Activated CD4-positive, alpha-beta T cell treated with anti-CD3 and anti-CD28 coated beads, Interleukin-2, amount 50 U/mL, for 4 hours (primary cell): ENCODE data around the gene SURF2.
"Not testable (repeated sequence)": the region's sequence is repeated elsewhere in the genome, so short reads cannot be mapped to it uniquely, and the experiment has no call there.

Experiments used
- DNase-seq, 2 experiments: peaks; one replicate each; pipeline ENCODE4 v3.0.0-alpha.2; 2020

SURF2 gene

DNA sequence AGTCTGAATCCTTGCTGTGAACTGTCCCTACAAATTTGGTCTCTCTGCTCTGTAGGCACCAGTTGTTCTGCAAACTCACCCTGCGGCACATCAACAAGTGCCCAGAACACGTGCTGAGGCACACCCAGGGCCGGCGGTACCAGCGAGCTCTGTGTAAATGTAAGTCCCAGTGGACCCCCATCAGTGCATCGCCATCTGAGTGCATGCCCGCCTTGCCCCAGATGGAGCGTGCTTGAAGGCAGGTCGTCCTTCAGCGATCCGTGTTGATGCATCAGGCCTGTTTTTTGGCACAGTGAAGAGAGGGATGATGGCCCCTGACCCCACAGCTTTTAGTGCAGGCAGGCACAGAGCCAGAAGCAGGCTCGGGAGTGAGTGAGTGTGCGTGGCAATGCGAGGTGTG lies 1.3 kb downstream of the SURF2 start:
- no peak for DNase-seq

DNA sequence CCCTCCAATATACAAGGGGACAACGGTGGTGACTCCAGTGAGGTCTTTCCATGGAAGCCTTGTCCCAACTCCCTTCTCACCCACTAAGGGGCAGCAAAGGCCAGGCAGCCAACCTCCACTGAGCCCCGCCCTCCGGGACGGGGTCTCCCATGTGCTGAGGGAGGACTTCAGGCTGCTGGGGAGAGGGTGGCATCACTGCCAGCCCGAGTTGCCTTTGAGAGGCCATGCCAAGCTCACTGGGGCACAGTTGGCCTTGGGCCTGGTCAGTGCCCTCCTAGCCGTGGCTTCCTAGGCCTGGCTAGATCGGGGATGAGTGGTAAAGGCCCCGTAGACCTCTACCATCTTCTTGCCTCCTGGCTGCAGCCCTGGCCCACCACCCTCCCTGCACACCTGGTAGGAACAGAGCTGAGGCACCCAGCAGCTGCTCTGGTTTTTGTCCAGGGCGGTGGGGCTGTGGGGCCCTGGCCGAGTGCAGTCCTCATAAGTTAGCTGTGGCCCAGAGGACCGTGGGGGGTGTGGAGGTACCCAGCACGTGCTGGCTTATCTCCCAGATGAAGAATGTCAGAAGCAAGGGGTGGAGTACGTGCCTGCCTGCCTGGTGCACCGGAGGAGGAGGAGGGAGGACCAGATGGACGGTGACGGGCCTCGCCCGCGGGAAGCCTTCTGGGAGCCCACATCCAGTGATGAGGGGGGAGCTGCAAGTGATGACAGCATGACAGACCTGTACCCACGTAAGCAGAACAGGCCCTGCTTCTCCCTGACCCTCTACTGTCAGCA lies 3.2 kb downstream of the SURF2 start:
- DNase-seq, result peak in 1 of 2 experiments; percentile 15

DNA sequence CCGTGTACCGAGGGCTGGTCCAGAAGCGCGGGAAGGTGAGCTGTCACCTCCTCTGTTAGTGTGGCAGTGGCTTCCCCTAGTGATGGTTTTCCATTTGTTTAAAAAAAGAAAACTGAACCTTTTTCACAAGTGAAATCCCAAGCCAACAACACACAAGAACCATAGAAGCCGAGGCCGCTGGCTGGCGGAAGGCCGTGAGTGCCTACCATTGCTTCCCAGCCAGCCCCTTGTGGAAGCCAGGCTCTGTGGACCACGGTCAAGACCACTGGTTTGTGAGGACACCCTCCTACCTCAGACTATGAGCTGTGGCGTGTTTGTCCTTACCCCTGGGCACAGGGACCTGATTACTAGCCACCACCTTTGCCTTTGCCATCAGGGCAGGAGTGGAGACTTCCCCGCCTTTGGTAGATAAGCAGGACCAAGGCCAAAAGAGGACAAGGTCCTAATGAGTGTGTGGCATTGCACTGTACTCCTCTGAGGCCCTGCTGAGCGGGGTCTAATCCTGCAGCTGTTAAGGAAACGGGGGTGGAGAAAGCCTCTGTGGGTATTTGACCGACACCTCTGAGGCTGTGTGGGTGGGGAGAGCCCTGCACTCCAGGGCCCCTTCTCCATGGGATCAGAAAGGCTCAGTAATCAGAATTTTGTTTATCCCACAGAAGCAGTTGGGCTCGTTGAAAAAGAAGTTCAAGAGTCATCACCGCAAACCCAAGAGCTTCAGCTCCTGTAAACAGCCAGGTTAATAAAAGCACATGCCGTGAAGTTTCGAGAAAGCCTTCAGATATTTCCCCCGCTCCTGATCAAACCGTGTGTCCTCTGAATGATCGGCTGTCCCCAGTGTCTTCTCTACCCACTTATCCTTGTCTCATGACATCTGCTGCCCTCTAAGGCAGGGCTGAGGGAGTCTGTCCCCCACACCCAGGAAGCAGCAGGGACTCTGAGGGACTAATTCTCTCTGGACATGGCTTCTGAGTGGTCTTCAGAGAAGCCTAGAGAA lies 4.3 kb downstream of the SURF2 start:
- no peak for DNase-seq

DNA sequence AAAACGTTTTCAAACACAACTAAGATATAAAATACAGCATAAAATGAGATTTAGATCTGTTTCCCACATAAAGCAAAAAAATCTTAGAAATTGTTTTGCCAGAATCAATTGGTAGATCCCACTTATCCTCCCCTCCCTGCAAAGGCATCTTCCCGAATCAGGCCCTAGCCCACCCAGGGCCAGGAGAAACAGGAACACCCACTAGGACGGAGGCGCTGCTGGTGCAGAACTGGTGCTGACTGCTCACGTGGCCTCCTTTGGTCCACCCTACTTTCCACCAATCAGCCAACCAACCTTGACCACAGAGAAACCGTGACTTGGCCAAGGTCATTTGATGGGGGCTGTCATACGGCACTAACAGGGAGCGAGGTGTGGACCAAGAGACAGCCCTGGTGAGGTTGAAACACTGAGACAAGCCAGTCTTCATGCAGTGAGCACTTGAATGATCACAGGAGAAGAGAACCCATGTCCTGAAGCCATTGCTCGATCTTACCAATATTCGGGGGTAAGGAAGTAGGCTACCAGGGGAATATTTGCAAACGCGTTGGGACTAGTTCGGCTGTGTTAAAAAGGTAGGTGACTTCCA lies 5.2 kb downstream of the SURF2 start:
- DNase-seq, result no peak

DNA sequence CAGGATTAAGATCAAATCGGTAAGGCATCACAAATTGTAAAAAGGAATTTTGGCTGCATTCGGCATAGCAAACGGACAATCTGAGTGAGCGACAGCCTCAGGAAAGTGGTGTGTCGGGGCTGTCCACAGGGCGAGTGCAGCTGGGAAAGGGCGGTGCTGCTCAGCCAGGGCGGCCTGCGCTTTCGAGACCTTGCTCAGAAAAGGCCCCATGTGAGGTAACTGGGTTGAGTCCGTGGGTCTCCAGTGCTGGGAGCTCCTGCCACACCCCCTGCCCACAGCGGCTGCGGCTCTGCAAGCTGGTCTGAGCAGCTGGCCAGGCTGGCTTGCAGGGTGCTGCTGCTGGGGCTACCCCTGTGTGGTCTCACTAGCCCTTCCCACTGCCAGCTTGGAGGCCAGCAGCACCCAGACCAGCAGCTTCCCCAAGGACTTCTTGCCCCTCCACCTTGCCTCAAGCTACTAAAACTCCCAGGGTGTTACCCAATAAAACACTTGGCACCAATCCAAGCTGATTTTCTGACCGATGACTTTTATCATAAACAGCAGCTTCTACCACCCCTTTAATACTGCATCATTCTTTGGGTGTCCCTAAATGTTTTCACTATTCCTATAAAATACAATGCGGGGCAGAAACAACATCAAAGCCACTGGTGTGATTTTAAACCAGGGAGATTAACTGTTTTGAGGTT lies 6.2 kb downstream of the SURF2 start:
- no peak for DNase-seq

DNA sequence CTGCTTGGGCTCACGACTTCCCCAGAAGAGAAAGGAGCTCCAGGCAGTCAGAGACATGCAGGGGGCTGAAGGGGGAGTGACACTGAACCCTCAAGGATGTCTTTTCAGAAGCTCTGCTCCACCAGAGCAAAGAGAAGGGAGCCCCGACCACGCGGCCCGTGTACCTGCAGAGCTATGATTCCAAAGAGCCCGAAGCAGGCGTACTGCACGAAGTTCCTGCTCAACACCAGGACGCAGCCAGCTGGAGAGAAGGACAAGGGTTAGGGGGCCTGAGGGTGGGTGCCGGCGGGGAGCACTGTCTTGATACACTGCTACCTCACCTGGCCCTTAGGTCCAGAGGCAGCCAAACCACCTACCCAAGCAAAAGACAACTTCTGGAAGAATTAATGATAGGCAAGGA lies 10.1 kb downstream of the SURF2 start:
- DNase-seq, result no peak

DNA sequence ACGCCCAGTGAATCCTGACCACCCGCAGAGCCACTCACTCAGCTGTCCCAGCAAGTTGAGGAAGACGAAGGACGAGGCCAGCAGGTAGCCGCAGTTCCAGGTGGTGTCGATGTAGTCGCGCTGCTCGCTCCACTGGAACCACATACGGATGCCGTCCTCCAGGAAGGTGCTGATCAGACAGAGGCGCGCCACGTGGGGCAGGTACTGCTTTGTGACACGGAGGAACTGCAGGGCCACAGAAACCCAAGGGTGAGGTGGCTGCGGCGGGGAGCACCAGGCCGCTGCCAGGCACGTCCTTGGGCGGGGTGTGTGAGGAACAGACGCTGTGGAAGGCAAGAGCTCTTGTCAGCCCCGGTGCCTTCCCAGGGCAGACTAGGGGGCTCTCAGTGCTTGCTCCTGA lies 10.9 kb downstream of the SURF2 start:
- DNase-seq, result no peak

DNA sequence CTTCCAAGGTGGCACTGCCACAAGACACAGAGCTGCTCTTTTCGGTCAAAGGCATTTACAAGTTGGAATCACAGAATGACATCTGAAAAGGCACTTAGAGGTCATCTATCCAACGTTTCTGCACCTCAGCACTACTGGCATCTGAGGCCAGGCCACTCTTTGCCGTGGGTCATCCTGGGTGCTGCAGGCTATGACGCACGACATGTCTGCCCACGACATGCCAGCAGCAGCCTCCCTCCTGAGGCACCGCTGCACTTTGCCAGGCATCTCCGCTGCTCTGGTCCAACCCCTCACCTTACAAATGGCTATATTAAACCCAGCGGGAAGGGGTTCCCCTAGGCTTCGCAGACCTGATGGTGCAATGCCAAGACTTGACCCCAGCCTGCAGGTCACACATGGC lies 11.4 kb downstream of the SURF2 start:
- DNase-seq, result no peak

DNA sequence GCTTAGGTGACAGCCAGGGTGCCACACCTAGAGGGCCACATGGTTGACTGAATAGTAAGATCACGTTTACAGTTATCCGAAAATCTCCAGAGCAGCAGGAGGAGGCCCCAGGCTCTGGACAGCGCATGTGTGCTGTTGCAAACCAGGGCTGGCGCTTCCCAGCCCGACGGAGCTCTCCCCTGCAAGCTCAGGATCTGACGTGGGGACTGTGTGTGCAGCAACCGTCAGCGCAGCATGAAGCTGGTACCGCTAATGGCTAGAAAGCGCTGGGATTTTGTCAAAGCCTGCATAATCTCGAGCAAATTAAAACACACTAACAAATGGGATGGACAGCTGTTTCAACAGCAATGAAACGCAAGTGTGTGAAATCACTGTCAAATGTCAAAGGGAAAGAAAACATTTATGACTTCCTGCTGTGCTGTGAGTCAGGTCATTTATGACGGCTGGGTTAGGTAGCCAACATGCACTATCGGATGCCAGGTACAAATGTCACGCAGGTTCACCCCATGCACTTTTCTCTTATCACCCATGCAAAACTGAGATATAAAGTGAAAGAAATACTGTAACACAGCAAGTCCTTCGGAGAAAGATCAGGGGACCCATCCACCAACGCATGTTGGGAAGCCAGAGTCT lies 12.0 kb downstream of the SURF2 start:
- no peak for DNase-seq

DNA sequence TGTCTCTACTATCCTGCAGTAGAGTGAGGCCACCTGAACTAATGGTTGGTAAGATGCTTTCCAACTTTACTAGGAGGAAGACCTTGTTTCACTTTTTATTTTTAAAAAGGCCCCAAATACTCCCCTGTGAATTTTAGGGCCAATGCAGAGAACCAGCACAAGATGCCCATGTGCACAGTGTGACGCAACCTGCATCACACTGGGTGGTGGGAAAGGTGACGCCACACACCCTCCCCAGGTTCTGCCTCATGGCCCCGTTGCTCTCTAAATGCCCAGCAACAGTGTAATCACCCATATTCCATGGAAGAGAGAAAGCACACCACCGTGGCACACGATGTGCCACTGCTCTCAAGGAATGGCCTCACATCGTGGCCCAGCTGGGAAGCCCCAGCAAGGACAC lies 13.1 kb downstream of the SURF2 start:
- no peak for DNase-seq

DNA sequence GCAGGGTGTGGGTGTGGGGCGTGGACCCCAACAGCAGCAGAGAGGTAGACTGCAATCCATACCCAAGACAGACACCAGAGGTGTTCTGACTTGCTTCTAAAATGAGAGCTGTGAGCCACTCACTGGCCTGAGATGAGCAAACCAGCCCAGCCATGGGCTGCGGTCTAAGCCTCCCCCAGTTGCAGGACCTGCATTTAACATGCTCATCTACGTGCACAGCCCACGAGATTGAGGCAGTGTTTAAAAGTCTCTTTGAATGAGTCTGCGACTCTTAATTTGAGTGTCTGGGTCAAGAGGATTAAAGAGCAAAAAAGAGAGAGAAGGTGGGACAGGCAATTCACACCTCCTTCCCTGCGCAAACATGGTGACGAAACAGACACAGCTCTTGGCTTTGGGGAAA lies 13.6 kb downstream of the SURF2 start:
- no peak for DNase-seq

DNA sequence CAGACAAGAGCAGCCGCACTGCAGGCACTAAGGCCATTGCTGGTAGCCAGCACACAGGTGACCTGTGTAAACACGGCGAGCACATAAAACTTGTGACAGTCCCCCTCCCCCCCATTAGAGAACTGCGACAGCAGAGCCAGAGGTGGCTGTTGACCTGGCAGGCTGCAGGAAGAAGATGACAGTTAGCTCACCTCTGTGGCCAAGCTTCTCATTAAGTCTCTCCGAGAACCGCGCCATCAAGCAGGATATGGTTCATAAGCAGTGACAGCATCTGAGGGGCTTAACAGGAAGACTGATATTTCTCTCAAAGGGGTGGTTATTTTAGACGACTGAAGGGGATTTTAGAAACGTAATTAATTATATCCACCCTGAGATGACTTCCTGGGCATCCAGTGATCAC lies 14.3 kb downstream of the SURF2 start:
- peak in 1 of 2 experiments; percentile 26 for DNase-seq

DNA sequence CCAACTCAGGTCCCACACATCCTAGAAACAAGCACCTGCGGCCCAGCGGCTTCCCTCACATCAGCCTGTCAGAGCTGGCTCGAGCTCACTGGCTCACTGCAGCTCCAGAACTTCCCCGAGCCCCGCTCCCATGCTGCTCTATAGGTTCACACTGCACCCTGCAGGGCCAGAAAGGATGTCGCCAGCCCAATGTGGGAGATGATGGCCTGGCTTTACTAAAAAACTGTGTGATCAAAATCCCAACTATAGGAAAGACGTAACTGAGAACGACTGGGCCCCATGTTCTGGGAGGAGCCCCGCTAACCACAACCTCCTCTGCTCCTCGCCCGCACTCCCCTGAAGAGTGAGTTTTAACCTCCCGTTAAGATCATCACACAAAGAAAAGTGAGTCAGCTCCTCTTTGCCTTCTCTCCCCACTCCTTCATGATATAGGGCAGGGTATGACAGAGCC lies 14.9 kb downstream of the SURF2 start:
- DNase-seq, result peak; percentile 64 to 66

DNA sequence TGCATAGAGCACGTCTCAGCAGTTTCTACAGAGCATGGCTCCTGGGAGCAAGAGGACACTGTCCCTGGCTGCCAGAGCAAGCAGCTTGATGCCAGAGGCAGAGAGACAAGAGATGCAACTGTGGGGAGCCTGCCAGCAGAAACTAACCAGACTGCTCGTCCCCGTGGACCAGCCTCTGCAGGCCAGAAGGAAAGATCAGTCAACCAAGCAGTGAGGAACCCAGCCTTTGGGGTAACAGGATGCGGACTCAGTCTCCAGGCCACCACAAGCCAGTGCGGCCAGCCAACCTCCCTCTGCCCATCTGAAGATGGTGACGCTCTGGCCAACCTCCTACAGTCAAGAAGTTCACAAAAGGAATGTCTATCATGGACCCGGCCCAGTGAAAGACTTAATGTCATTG lies 15.8 kb downstream of the SURF2 start:
- no peak for DNase-seq

DNA sequence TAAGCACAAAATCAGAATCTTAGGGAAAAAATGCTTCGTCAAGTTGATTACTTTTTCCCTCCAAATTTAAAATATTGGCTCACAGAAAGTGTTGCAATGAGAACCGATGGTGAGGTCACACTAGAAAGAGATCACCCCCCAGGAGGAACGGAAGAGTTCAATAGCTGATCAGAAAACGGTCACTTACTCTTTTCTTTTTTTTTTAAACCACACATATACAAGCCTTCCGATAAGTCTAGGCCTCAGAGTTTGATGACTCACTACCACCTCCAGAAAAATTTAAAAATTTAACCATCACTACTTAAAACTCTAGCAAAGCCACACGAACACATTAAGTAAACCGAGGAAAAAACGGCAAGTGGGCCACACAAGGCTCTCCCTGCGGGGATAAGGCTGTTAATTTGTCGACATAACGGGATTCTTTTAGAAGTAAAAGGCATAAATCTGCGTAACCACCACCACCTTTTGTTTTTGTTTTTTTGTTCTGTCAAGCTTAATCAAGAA lies 18.3 kb downstream of the SURF2 start:
- no peak for DNase-seq

DNA sequence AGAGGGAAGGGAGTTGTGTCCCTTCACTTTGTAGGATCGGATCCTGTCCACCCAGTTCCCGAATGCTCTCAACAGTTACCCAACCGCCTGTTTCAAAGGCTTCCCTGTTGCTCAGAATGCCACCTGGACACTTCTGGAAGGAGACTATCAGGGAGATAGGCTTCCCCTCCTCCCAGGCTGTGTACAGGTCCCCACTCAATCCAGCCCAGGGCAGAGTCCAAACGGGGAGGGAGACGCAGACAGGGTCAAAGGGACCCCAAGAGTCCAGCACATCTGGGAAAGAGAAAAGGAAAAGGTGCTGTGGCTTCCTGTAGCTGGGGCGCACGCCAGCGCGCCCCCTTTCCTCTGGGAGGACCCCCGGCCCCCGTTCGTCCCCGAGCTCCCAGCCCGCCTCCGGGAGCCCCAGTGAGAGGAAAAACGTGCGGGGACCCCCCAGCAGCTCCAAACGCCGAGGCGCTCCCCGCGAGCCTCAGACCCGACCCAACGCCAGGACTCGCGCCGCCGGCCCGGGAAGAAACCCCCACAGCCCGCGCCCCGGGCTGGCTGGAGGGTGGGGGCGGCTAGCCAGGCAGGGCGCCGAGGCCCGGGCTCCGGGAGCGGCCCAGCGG lies 18.9 kb downstream of the SURF2 start:
- no peak for DNase-seq

DNA sequence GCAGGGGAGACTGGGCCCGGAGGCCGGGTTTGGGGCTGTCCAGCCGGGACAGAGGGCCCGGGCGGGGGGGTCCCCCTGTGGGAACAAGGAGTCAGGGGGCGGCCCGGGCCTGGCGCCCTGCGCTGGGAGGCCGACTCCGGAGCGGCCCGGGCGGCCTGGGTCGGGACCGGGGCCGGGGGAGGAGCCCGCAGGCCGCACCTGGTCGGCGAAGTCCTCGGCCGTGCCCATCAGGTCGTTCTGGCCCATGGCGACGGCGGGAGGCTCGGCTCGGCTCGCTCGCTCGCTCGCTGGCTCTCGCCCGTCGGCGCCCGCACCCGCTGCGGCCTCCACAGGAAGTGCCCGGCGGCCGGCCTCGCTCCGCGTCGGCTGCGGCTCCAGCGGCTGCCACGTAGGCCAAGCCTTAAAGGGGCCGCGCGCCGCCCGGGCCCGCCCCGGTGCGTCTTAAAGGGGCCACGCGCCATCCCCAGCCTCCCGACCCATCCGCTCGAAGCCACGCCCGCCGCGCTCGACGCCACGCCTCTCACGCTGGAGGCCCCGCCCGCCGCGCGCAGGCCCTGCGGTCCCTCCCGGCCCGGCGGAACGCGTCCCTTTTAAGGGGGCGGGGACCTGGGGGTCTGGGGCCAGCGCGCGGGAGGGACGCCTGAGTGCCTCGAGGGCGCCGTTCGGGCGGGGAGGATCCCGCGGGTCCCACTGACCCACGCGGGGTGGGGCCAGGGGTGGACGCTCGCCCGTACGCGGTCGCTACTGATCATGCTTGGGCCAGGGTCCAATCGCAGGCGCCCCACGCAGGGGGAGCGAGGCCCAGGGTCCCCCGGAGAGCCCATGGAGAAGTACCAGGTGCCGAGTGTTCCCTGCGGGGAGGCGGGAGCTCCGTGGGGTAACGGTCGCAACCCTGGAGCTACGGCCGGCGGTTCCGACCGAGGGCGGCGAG lies 19.6 kb downstream of the SURF2 start, which contains the start of the genes STKLD1 and SURF4:
STKLD1 (plus strand) TSS at position 643 of the 931 bp plus-strand sequence; CDS start at position 751, 108 bp downstream.
SURF4 (minus strand) TSS at position 337 of the 931 bp plus-strand sequence; CDS start at position 246, 91 bp downstream.
- peak; percentile 90 to 91 for DNase-seq

DNA sequence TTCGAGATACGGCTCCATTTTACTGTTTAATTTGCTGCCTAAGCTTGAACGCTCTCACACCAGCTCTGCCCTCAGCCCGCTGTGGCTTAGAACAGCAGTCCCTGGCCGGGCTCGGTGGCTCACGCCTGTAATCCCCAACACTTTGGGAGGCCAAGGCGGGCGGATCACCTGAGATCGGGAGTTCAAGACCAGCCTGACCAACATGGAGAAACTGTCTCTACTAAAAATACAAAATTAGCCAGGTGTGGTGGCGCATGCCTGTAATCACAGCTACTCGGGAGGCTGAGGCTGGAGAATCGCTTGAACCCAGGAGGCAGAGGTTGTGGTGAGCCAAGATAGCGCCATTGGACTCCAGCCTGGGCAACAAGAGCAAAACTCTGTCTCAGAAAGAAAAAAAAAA lies 20.9 kb downstream of the SURF2 start:
- not testable (repeated sequence) for DNase-seq

DNA sequence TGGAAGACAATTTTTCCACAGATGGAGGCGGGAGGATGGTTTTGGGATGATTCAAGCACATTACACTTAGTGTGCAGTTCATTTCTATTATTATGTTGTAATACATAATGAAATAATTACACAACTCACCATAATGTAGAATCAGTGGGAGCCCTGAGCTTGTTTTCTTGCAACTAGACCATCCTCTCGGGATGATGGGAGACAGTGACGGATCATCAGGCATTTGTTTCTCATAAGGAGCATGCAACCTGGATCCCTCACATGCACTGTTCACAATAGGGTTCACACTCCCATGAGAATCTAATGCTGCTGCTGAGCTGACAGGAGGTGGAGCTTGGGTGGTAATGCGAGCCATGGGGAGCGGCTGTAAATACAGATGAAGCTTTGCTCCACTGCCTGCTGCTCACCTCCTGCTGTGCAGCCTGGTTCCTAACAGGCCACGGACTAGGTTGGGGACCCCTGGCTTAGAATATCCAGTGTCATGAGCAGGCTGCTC lies 21.4 kb downstream of the SURF2 start:
- no peak for DNase-seq

DNA sequence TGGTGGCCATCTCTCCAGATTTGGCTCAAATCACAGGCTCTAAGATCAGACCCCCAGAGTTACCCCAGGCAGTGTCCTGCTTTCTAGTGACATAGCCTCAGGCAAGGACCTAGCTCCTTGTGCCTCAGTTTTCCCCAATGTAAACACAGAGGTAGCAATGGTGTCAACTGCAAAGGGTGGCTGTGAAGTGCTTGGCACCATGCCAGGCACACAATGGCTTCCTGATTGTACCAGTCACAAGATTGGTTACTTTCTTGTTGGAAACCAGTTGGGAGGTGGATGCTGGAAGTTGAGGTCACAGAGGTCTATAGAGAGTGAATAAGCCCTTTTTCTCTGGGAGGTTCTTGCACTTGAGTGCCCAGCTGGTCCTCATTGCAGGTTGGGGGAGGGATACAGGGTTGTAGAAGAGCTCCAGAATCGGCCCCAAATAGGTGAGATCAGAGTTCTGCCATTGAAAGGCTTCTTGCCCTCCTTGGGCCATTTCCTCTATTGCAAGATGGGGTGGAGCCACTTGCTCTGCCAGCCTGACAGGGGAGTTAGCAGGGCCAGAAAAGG lies 22.1 kb downstream of the SURF2 start:
- DNase-seq, result no peak
